GM12878 (cell line): ENCODE results near the gene PDE9A.

Experiments
- ATF7 ChIP-seq: fragments of 450-650 bp; IDR thresholded peaks from 2 replicates; pipeline ENCODE4 v1.6.1; 2016; ENCODE audit warnings: low read depth, mild to moderate bottlenecking
- CBX5 ChIP-seq: sonication (generic); IDR thresholded peaks from 2 replicates; pipeline ENCODE4 v1.6.1; 2016; ENCODE audit warnings: low read depth, moderate library complexity, mild to moderate bottlenecking, inconsistent platforms
- CHD2 ChIP-seq: IDR thresholded peaks from 2 replicates; pipeline ENCODE4 v1.6.1; 2011; ENCODE audit warnings: low read depth, low read length, improper control_type of control experiment, borderline replicate concordance
- CREM ChIP-seq: IDR thresholded peaks from 2 replicates; pipeline ENCODE4 v1.6.1; 2014; ENCODE audit warnings: antibody characterized with exemption, low read depth
- EZH2 ChIP-seq: IDR thresholded peaks from 2 replicates; pipeline ENCODE4 v1.6.1; 2012; ENCODE audit warnings: low read depth, mild to moderate bottlenecking, control low read depth, inconsistent platforms, low read length, borderline replicate concordance; ENCODE audit not compliant: control insufficient read depth
- HDAC6 ChIP-seq: fragments of 200-600 bp; sonication (generic); IDR thresholded peaks from one replicate; pipeline ENCODE4 v1.8.0; 2017; ENCODE audit warnings: antibody characterized with exemption; ENCODE audit not compliant: unreplicated experiment
- MYC ChIP-seq: IDR thresholded peaks from 2 replicates; pipeline ENCODE4 v1.6.1; 2011; ENCODE audit warnings: mild to moderate bottlenecking, low read length, moderate library complexity, inconsistent platforms; ENCODE audit not compliant: insufficient read depth, insufficient replicate concordance, insufficient read length, severe bottlenecking
- POLR2A ChIP-seq: IDR thresholded peaks from 2 replicates; pipeline ENCODE4 v1.6.1; 2011; ENCODE audit warnings: low read depth, mild to moderate bottlenecking, low read length
- POLR2AphosphoS2 ChIP-seq: IDR thresholded peaks from 2 replicates; pipeline ENCODE4 v1.6.1; 2011; ENCODE audit warnings: low read depth, mild to moderate bottlenecking, low read length, improper control_type of control experiment, moderate library complexity
- SP1 ChIP-seq: IDR thresholded peaks from one replicate; pipeline ENCODE4 v1.6.1; 2011; ENCODE audit warnings: low read depth, low read length
- TF ChIP-seq, protein P1 (sequence below): IDR thresholded peaks from 2 replicates; pipeline ENCODE4 v1.6.1; 2012; ENCODE audit warnings: low read depth, low read length, improper control_type of control experiment
- TF ChIP-seq, protein P2 (sequence below): fragments of 450-650 bp; formaldehyde crosslinking; IDR thresholded peaks from 2 replicates; pipeline ENCODE4 v1.4.0; 2020; ENCODE audit warnings: mild to moderate bottlenecking, moderate library complexity
- TF ChIP-seq, protein P3 (sequence below), 3 experiments: IDR thresholded peaks in 2 of 3; conservative IDR thresholded peaks in 1 of 3; 2 replicates each; pipeline ENCODE4 v1.5.1; 2011; ENCODE audit warnings: low read depth in 3 of 3, low read length in 3 of 3, mild to moderate bottlenecking in 3 of 3, control low read depth in 2 of 3, moderate library complexity in 2 of 3, inconsistent platforms in 1 of 3, mixed read lengths in 1 of 3; ENCODE audit not compliant: control insufficient read depth in 2 of 3, insufficient read depth in 1 of 3; ENCODE audit errors: extremely low read depth in 1 of 3
- TF ChIP-seq, protein P4 (sequence below): fragments of 450-650 bp; conservative IDR thresholded peaks from 2 replicates; pipeline ENCODE4 v1.6.1; 2017; ENCODE audit warnings: mild to moderate bottlenecking, moderate library complexity

DNA sequence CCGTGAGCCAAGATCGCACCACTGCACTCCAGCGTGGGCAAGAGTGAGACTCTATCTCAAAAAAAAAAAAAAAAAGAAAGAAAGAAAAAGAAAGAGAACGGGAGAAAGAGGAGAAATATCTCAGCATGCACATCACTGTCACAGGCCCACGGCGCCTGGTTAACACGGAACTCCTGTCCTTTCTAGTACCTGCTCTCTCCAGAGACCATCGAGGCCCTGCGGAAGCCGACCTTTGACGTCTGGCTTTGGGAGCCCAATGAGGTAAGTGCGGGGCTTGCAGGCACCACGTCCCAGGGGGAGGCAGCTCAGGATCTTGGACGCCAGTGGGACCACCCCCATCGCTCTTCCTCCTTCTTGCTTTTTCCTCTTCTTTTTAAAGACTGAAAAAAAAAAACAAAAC, 100.4 kb downstream of the PDE9A start:
- TF ChIP-seq, protein P1, sequence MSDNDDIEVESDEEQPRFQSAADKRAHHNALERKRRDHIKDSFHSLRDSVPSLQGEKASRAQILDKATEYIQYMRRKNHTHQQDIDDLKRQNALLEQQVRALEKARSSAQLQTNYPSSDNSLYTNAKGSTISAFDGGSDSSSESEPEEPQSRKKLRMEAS: no peak
- no peak for TF ChIP-seq CHD2
- TF ChIP-seq HDAC6: no peak
- TF ChIP-seq SP1: no peak
- no peak for TF ChIP-seq CREM
- TF ChIP-seq, protein P2, sequence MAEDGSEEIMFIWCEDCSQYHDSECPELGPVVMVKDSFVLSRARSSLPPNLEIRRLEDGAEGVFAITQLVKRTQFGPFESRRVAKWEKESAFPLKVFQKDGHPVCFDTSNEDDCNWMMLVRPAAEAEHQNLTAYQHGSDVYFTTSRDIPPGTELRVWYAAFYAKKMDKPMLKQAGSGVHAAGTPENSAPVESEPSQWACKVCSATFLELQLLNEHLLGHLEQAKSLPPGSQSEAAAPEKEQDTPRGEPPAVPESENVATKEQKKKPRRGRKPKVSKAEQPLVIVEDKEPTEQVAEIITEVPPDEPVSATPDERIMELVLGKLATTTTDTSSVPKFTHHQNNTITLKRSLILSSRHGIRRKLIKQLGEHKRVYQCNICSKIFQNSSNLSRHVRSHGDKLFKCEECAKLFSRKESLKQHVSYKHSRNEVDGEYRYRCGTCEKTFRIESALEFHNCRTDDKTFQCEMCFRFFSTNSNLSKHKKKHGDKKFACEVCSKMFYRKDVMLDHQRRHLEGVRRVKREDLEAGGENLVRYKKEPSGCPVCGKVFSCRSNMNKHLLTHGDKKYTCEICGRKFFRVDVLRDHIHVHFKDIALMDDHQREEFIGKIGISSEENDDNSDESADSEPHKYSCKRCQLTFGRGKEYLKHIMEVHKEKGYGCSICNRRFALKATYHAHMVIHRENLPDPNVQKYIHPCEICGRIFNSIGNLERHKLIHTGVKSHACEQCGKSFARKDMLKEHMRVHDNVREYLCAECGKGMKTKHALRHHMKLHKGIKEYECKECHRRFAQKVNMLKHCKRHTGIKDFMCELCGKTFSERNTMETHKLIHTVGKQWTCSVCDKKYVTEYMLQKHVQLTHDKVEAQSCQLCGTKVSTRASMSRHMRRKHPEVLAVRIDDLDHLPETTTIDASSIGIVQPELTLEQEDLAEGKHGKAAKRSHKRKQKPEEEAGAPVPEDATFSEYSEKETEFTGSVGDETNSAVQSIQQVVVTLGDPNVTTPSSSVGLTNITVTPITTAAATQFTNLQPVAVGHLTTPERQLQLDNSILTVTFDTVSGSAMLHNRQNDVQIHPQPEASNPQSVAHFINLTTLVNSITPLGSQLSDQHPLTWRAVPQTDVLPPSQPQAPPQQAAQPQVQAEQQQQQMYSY (CRISPR knock-in tag): no peak
- TF ChIP-seq, protein P3, sequence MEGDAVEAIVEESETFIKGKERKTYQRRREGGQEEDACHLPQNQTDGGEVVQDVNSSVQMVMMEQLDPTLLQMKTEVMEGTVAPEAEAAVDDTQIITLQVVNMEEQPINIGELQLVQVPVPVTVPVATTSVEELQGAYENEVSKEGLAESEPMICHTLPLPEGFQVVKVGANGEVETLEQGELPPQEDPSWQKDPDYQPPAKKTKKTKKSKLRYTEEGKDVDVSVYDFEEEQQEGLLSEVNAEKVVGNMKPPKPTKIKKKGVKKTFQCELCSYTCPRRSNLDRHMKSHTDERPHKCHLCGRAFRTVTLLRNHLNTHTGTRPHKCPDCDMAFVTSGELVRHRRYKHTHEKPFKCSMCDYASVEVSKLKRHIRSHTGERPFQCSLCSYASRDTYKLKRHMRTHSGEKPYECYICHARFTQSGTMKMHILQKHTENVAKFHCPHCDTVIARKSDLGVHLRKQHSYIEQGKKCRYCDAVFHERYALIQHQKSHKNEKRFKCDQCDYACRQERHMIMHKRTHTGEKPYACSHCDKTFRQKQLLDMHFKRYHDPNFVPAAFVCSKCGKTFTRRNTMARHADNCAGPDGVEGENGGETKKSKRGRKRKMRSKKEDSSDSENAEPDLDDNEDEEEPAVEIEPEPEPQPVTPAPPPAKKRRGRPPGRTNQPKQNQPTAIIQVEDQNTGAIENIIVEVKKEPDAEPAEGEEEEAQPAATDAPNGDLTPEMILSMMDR (IDR thresholded peaks at IDR 0.05 in 2 of 3, conservative IDR thresholded peaks at IDR 0.05 in 1 of 3; ENCODE audit: control insufficient read depth in 2 of 3, extremely low read depth in 1 of 3, insufficient read depth in 1 of 3, low read depth in 3 of 3, low read length in 3 of 3): no peak
- TF ChIP-seq POLR2A: no peak
- no peak for TF ChIP-seq POLR2AphosphoS2
- TF ChIP-seq EZH2: no peak
- TF ChIP-seq, protein P4, sequence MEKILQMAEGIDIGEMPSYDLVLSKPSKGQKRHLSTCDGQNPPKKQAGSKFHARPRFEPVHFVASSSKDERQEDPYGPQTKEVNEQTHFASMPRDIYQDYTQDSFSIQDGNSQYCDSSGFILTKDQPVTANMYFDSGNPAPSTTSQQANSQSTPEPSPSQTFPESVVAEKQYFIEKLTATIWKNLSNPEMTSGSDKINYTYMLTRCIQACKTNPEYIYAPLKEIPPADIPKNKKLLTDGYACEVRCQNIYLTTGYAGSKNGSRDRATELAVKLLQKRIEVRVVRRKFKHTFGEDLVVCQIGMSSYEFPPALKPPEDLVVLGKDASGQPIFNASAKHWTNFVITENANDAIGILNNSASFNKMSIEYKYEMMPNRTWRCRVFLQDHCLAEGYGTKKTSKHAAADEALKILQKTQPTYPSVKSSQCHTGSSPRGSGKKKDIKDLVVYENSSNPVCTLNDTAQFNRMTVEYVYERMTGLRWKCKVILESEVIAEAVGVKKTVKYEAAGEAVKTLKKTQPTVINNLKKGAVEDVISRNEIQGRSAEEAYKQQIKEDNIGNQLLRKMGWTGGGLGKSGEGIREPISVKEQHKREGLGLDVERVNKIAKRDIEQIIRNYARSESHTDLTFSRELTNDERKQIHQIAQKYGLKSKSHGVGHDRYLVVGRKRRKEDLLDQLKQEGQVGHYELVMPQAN: no peak
- no peak for TF ChIP-seq ATF7
- no peak for TF ChIP-seq MYC
- no peak for TF ChIP-seq CBX5
